KBM-7 (cell line): ENCODE measurements around the gene PRSS33.

ENCODE experiments used
- DNase-seq: peaks from one replicate; pipeline ENCODE4 v3.0.0-alpha.2; 2015
- in situ Hi-C: fragments of 300-500 bp; cut with MboI; formaldehyde crosslinking; loops from 2 replicates; pipeline ENCODE4 v1.14.3; 2020; ENCODE audit warnings: low sequenced_read_pairs, low pct_unique_long_range_greater_than_20kb, mixed read lengths

PRSS33 gene

GRCh38 chr16:2768403-2769089 lies 18.8 kb downstream of the PRSS33 start:
- in situ Hi-C loops = no loop called here
- no peak for DNase-seq

DNA sequence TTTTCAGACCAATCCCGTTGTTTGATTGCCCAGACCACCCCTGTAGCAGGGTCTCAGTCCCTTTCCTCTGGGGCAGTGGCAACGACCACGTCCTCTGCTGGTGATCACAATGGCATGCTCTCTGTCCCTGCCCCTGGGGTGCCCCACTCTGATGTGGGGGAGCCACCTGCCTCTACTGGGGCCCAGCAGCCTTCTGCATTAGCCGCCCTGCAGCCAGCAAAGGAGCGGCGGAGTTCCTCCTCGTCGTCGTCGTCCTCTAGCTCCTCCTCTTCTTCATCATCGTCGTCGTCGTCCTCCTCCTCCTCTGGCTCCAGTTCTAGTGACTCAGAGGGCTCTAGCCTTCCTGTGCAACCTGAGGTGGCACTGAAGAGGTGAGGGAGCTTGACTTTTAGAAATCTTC lies 19.5 kb downstream of the PRSS33 start:
- in situ Hi-C loops = no loop called here
- DNase-seq = no peak

- no peak for DNase-seq
- in situ Hi-C loops = no loop called here
Measured at GRCh38 chr16:2767140-2767731, 20.1 kb downstream of the PRSS33 start.

DNA sequence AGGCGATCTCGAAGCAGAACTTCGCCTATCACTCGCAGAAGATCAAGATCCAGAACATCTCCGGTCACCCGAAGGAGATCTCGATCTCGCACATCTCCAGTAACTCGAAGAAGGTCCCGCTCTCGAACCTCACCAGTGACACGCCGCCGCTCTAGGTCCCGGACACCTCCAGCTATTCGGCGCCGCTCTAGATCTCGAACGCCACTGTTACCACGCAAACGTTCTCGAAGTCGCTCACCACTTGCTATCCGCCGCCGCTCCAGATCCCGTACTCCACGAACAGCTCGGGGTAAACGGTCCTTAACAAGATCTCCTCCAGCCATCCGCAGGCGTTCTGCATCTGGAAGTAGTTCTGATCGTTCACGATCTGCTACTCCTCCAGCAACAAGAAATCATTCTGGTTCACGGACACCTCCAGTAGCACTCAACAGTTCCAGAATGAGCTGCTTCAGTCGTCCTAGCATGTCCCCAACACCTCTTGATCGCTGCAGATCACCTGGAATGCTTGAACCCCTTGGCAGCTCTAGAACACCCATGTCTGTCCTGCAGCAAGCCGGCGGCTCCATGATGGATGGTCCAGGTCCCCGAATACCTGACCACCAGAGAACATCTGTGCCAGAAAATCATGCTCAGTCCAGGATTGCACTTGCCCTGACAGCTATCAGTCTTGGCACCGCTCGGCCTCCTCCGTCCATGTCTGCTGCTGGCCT lies 20.8 kb downstream of the PRSS33 start:
- in situ Hi-C loops = no loop called here
- no peak for DNase-seq

- no peak for DNase-seq
- in situ Hi-C loops = no loop called here
Measured at GRCh38 chr16:2765462-2766404, 21.6 kb downstream of the PRSS33 start.

DNA sequence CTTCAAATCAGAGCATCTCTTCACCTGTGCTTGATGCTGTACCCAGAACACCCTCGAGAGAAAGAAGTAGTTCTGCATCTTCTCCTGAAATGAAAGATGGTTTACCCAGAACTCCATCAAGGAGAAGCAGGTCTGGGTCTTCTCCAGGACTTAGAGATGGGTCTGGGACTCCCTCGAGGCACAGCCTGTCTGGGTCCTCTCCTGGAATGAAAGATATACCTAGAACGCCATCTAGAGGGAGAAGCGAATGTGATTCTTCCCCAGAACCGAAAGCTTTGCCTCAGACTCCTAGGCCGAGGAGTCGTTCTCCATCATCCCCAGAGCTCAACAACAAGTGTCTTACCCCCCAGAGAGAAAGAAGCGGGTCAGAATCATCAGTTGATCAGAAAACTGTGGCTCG lies 22.6 kb downstream of the PRSS33 start:
- in situ Hi-C loops = no loop called here
- no peak for DNase-seq

DNA sequence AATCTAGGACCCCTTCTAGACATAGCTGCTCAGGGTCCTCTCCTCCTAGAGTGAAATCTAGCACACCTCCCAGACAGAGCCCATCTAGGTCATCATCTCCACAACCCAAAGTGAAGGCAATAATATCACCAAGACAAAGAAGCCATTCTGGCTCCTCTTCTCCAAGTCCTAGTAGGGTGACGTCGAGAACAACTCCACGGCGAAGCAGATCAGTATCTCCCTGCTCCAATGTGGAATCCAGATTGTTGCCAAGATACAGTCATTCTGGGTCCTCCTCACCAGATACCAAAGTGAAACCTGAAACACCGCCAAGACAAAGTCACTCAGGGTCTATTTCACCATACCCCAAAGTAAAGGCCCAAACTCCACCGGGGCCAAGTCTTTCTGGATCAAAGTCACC lies 24.2 kb downstream of the PRSS33 start:
- in situ Hi-C loops = no loop called here
- DNase-seq = no peak

- no peak for DNase-seq
- in situ Hi-C loops = no loop called here
Measured at GRCh38 chr16:2762711-2763110, 24.6 kb downstream of the PRSS33 start.

DNA sequence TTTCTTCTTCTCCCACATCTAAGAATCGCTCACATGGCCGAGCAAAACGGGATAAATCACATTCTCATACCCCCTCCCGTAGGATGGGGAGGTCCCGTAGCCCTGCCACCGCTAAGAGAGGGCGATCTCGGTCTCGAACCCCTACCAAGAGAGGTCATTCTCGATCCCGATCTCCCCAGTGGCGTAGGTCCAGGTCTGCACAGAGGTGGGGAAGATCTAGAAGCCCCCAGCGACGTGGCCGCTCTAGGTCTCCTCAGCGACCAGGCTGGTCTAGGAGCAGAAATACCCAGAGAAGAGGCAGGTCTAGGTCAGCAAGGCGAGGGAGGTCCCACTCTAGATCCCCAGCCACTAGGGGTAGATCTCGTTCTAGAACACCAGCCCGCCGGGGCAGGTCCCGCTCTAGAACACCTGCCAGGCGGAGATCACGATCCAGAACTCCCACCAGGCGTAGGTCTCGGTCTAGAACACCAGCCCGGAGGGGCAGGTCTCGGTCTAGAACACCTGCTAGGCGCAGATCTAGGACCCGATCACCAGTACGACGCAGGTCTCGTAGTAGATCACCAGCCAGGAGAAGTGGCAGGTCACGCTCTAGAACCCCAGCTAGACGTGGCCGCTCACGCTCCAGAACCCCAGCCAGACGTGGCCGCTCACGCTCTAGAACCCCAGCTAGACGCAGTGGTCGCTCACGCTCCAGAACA lies 25.3 kb downstream of the PRSS33 start:
- in situ Hi-C loops = no loop called here

GRCh38 chr16:2761472-2761871 lies 25.9 kb downstream of the PRSS33 start:
- DNase-seq = no peak
- in situ Hi-C loops = no loop called here

More for the DNA sequence above, 25.3 kb downstream of the PRSS33 start:
- DNase-seq = no peak

- DNase-seq = no peak
- in situ Hi-C loops = no loop called here
Measured at GRCh38 chr16:2757344-2757743, 30.0 kb downstream of the PRSS33 start.

- in situ Hi-C loops = no loop called here
- DNase-seq = no peak
Measured at GRCh38 chr16:2756288-2757015, 30.9 kb downstream of the PRSS33 start.

- in situ Hi-C loops = no loop called here
- no peak for DNase-seq
Measured at GRCh38 chr16:2755158-2755557, 32.2 kb downstream of the PRSS33 start.

GRCh38 chr16:2753733-2754020 lies 33.7 kb downstream of the PRSS33 start:
- DNase-seq = no peak
- in situ Hi-C loops = no loop called here

DNA sequence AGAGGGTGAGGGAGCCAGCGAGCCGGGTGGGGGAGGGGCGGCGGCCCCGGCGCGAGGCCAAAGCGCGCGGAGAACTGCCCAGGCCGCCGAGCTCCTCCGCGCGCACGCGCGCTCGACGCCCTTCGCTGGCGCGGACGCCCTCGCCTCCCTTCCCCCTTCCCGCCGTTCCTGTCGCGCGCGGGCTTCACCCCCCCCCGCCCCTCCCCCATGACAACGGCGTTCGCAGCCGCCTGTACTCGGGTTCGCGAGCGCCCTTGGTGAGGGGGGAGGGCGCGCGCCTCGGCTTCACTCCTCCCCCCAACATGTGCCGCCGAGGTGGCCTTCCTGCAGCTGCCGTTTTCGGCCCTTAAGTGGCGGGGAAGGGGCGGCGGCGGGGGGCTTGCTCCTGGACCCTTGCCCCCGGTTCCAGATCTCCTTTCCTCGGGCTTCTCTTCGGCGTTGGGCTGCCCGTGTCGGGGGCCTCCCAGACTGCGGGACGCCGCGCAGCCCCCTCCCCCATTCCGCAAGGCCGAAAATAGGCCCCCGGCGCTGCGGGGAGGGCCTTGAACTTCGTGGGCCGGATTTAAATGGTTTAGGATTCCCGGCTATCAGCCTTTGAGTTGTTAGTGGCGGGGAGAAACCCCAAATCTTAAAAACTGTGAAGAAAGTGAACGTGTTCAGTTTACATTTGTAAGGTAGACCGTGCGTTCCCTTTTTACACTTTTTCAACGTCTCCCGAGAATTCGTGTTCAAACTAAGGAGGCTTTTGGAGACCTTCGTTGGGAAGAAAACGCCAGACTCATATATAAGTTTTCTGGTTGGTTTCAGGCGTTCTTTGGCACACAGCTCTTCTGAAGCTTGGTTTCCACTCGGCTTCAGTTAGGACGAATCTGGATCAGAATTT lies 34.3 kb downstream of the PRSS33 start:
- in situ Hi-C loops = no loop called here
- DNase-seq = peak; percentile 43

DNA sequence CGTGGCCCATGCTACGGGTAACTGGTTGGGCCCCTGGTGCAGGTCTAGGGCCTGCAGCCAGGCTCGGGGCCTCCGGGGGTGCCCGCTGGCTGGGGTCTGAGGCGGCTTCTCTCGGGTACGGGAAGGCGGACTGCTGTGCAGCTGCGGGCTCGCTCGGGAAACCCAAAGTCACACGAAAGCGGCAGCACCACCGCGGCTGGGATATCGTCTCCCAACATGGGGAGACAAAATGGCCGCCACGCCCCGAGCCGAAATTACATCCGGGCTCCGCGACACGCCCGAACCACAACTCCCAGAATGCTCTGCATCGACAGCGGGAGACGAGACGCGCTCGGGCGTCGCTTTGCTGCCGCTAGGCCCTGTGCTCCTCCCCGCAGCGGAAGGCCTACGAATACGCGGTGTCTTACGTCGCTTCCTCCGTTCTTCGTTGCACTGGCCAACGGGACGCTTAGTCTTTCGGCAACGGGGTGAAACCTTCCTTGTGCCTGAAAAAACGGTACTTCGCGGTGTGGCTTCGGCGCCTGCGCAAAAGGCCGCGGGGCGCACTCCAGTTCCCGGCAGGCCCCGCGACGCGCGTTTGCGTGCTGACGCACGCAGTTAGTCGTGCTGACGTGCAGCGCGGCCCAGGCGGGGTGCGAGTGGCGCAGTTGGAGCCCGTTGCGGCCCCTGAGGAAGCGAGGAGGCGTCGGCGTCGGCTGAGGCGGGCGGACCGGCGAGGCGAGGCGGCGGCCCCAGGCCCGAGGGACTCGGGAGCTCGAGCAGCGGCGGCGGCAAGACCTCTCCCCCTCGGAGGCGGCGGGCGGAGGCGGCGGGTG lies 35.1 kb downstream of the PRSS33 start, which contains the start of gene SRRM2:
Gene SRRM2 (plus strand): TSS at position 604 of the 815 bp plus-strand sequence. CDS start 3,727 bp downstream, outside the sequence.
- in situ Hi-C loops = no loop called here
- DNase-seq = peak; percentile 97

DNA sequence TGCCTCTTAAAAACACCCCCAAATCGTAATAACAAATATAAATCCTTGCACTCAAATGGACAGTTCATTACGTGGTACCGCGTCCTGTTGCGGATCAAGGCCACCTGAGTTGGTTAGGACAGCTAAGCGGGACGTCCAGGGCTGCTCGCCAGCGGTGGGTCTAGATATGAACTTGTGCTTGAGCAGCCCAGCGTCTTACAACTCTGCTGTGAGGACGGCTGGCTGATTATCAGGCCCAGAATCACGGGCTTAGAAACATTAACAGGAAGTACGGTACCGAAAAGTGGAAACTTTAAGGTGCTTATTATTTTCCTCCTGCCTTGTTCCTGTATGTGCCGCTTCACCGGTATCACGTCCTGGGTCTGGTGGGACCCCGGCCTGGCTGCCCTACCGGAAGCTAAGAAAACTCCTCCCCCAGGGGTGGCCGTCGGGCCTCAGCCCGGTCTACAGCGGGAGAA lies 35.8 kb downstream of the PRSS33 start:
- in situ Hi-C loops = no loop called here
- no peak for DNase-seq
